IPS-18c (cell line): ENCODE results near the gene SIRT5.
A peak's percentile ranks its signal among the peaks of the same experiment; 100 is the strongest.

Experiments used
- H3K4me3 ChIP-seq: 2 replicates; pipeline ENCODE4 v1.7.0; 2013; ENCODE audit warnings: low read depth, mild to moderate bottlenecking, low read length, moderate library complexity; ENCODE audit not compliant: insufficient read depth
- H3K9me3 ChIP-seq: one replicate; pipeline ENCODE4 v1.6.1; 2013; ENCODE audit warnings: mild to moderate bottlenecking, low read length, moderate library complexity; ENCODE audit not compliant: control insufficient read depth, insufficient read depth

Gene SIRT5

DNA sequence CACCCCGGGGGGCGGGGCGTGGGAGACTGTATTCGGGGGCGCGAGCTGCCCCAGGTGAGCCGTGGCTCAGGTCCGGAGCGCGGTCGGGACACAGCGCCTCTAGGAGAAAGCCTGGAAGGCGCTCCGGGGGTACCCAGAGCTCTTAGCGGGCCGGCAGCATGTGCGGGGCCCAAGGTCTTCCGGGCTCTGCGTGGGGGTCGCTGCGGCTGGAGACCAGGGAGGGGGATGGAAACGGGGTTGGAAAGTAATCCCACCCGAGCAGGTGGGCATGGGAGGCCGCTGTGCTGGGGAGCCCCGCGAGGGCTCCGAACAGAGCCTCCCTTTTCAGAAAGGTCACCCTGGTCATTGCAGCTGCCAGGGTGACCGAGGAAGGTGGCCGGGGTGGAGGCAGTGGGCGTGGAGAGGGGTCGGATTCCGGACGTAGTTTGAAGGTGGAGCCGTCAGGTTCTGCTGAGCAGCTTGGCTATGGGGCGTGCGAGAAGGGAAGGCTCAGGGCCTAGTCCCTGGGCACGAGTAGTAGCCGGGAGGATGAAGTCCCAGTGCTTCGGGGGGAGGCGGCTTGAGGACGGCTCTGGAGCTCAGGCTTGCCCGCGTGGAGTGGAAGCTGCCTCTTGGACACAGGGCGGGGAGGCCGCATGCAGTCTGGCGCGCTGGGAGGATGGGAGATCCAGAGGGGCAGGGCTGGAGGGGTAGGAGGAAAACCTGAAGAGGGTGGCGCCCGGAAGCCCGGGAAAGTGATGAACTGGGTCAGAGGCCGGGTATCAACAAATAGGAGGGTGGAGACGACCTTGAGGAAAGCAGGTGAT is at the start of gene SIRT5:
TSS of gene SIRT5 (plus strand) at position 31 of the 806 bp plus-strand sequence. CDS start 9,510 bp downstream, outside the sequence.
- Histone ChIP-seq H3K9me3 (no peaks in the 10 kb centered on the region), H3K4me3 (peak within 1 kb of the TSS; percentile 85)

DNA sequence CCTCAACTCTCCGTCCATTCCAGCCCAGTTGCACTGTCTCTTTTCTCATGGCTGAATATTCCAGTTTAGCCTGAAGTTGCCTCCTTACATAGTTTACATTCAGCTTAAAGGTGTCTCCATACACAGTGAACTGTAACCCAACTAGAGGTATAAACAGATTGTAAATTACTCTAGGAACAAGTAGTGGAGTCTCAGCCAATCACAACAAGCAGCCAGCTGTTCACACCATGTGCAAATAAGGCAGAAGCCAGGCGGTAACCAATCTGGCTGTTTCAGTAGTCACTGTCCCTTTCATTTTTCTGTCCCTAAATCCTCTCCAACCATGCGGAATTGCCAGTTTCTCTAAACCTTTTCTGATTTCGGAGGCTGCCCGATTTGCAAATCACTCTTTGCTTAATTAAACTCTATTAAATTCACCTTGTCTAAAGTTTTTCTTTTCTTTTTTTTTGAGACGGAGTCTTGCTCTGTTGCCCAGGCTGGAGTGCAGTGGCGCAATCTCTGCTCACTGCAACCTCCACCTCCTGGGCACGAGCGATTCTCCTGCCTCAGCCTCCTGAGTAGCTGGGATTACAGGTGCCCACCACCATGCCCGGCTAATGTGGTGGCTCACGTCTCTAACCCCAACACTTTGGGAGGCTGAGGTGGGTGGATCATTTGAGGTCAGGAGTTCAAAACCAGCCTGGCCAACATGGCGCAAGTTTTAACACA is 49.4 kb upstream of the SIRT5 start:
- Histone ChIP-seq H3K4me3 (no peak overlapping the region), H3K9me3 (no peaks in the 10 kb centered on the region)

GRCh38 chr6:13526357-13526726 is 48.1 kb upstream of the SIRT5 start:
- no peak overlapping the region for H3K4me3 ChIP-seq
- H3K9me3 ChIP-seq, result no peaks in the 10 kb centered on the region

GRCh38 chr6:13526727-13527670 is 47.4 kb upstream of the SIRT5 start:
- no peak overlapping the region for H3K4me3 ChIP-seq

GRCh38 chr6:13527671-13528056 is 46.7 kb upstream of the SIRT5 start:
- Histone ChIP-seq H3K4me3 (no peak overlapping the region), H3K9me3 (no peaks in the 10 kb centered on the region)

More at GRCh38 chr6:13526727-13527670, 47.4 kb upstream of the SIRT5 start:
- H3K9me3 ChIP-seq, result no peaks in the 10 kb centered on the region

GRCh38 chr6:13528232-13528631 is 46.2 kb upstream of the SIRT5 start:
- Histone ChIP-seq H3K9me3 (no peaks in the 10 kb centered on the region), H3K4me3 (no peak overlapping the region)

DNA sequence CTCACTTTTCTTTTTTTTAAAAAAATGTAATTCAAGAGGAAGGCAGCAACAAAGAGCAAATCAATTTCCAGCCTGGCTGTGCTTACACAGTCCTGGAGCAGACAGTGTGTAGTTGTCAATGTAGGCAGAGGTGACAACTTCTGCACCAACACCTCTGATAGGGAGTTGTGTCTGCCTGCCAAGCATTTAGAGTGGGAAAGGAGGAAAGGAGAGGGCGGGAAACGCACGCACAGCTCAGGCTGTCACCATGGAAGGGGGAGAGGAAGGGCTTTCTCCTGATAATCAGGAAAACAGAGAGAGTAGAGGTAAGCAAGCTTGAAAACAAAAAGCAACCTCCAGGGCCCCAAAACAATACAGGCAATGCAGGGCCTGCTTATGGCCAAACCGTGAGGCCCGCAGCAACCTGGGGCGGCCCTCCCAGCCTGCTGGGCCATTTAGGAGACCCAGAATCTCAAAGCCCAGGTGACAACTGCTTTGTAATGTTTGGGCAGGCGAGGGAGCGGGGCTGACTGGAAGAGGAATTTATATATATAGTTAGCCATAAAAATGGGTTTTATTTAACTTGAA is 45.5 kb upstream of the SIRT5 start:
- Histone ChIP-seq H3K4me3 (no peak overlapping the region), H3K9me3 (no peaks in the 10 kb centered on the region)

- no peaks in the 10 kb centered on the region for H3K9me3 ChIP-seq
- no peak overlapping the region for H3K4me3 ChIP-seq
Observed at GRCh38 chr6:13531956-13532355, 42.4 kb upstream of the SIRT5 start.

DNA sequence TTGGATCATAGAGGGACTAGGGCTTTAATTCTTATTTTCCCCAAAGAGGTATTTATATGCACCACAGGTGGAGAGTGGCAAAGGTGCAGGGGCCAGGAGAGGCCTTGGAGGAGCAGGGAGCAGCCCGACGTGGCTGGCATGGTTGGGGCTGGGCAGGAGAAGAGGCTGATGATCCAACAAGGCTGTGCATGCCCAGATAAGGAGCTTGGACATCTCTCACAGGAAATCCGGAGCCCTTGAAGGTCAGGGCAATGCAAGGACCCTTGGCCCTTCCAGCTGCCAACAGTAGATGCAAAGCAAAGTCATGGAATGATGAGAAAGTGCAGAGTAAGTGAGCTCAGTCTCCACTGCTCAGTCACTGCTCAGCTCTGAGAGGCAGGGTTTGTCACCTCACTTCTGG is 39.9 kb upstream of the SIRT5 start:
- H3K9me3 ChIP-seq, result no peaks in the 10 kb centered on the region
- H3K4me3 ChIP-seq, result no peak overlapping the region

DNA sequence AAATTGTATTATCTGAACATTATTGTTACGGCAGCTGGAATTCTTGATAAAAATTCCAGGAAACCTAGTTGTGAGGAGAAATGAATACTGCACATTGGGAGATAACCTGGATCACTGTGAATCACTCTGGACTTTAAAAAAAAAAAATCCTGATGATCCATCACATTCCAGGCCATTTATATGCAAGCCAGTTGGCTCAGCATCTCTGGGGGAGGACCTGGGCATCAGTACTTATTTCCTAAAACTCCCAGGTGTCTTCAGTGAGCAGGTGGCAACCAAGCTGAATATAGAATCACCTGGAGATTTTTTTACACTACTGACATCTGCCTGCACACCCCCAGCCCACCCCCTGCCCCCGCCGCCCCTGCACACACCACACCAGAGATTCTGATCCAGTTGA is 39.1 kb upstream of the SIRT5 start:
- H3K9me3 ChIP-seq, result no peaks in the 10 kb centered on the region
- no peak overlapping the region for H3K4me3 ChIP-seq

DNA sequence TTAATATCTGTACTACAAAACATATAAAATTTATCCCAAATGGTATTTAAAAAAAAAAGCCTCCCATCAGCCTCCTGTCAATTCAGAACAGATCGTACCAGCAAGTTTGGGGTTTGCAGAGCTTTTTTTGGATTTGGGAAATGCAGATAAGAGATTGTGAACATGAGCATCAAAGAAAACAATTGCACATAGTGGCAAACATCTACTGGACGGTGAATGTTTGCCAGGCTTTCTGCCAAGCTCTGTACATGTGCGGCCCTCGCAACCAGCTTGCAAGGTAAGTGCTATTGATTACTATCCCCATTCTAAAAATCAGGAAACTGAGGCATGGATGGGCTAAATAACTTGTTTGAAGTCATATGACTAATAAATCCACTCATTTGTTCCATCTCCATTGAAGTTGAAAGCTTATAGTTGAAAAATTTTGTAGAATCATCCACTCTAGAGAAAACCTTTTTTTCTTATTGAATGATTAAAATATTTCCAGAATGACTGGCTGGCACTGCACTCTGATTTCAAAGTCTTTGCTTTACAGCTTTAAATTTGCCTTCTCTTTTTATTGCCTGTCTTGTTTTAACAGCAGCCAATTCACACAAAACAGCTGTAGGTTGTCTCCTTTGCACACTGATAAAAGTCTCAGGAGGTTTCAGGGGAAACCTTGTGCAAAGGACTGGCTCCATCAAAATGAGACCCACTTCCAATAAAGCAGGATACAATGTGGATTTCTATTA is 37.4 kb upstream of the SIRT5 start:
- no peak overlapping the region for H3K4me3 ChIP-seq
- no peaks in the 10 kb centered on the region for H3K9me3 ChIP-seq

DNA sequence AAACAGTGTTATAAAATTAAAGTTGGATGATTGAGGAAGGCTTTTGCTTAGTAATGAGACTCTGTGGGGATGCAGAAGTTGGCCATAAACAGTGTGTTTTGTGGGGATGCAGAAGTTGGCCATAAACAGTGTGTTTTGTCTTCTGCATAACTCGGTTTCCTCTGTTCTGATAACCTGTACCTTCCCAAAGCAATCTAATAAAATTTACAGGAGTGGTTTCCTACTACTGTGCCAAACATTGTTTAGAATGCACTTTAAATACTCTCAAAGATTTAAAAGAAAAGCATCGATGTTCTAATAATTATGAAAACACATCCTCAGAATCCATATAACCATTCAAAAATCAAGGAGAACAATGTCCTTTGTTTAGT is 36.9 kb upstream of the SIRT5 start:
- Histone ChIP-seq H3K4me3 (no peak overlapping the region), H3K9me3 (peaks cover 2% of the 10 kb centered on the region)

GRCh38 chr6:13538084-13538483 is 36.3 kb upstream of the SIRT5 start:
- H3K9me3 ChIP-seq, result peaks cover 2% of the 10 kb centered on the region
- H3K4me3 ChIP-seq, result no peak overlapping the region

DNA sequence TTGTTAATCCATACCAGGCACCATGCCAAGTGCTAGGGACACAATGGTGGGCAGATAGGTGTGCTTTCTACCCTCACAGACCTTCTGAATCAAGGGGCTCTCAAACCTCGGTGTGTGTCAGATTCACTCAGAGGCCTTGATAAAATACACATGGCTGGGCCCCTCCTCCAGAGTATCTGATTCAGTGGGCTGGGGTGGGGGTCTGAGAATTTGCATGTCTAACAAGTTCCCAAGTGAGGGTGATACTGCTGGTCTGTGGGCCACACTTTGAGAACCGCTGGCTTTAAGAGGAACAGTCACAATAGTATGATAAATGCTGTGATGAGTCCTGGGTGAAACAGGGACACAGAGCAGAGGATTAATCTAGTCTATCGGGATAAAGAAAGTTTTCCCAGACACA is 35.8 kb upstream of the SIRT5 start:
- peaks cover 2% of the 10 kb centered on the region for H3K9me3 ChIP-seq

DNA sequence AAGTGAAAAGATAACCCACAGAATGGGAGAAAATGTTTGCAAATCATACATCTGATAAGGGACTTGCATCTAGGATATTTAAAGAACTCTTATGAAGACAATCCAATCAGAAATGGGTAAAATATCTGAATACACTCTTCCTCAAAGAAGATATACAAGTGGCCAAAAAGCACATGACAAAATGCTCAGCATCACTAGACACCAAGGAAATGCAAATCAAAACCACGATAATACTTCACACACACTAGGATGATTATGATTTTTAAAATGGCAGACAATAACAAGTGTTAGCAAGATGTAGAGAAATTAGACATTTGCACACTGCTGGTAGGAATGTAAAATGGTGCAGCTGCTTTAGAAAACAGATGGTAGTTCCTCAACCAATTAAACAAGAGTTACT is 34.8 kb upstream of the SIRT5 start:
- no peak overlapping the region for H3K4me3 ChIP-seq
- H3K9me3 ChIP-seq, result peaks cover 2% of the 10 kb centered on the region

More for the DNA sequence above, 35.8 kb upstream of the SIRT5 start:
- H3K4me3 ChIP-seq, result no peak overlapping the region

- peaks cover 2% of the 10 kb centered on the region for H3K9me3 ChIP-seq
- no peak overlapping the region for H3K4me3 ChIP-seq
Observed at GRCh38 chr6:13541496-13541895, 32.9 kb upstream of the SIRT5 start.
